Endodermal cell (in vitro differentiated cells): ENCODE measurements around the gene MEIOC. TPM values are rescaled to one million over a fixed set of nuclear protein-coding genes. Genes with fewer than 3 reads are reported as not detected.
"Not testable (repeated sequence)": the region's sequence is repeated elsewhere in the genome, so short reads cannot be mapped to it uniquely, and the experiment has no call there.

Experiments used
- DNase-seq: peaks from one replicate; pipeline ENCODE4 v3.0.0-alpha.2; 2017
- H3K27ac ChIP-seq: 2 replicates; pipeline ENCODE4 v1.5.1; 2013; ENCODE audit warnings: mild to moderate bottlenecking, low read depth, low read length, moderate library complexity
- H3K27me3 ChIP-seq: 2 replicates; pipeline ENCODE4 v1.6.1; 2013; ENCODE audit warnings: mild to moderate bottlenecking, low read length, moderate library complexity; ENCODE audit not compliant: insufficient read depth, control insufficient read depth, poor library complexity, severe bottlenecking
- H3K36me3 ChIP-seq: 2 replicates; pipeline ENCODE4 v1.7.0; 2013; ENCODE audit warnings: mild to moderate bottlenecking, low read length, moderate library complexity; ENCODE audit not compliant: control insufficient read depth, insufficient read depth
- H3K4me1 ChIP-seq: one replicate; pipeline ENCODE4 v1.7.0; 2013; ENCODE audit warnings: low read length; ENCODE audit not compliant: control insufficient read depth, insufficient read depth
- H3K4me3 ChIP-seq: 2 replicates; pipeline ENCODE4 v1.5.1; 2013; ENCODE audit warnings: mild to moderate bottlenecking, low read length, moderate library complexity
- H3K9ac ChIP-seq: 2 replicates; pipeline ENCODE4 v1.6.1; 2013; ENCODE audit warnings: mild to moderate bottlenecking, low read length, moderate library complexity; ENCODE audit not compliant: poor library complexity, severe bottlenecking; ENCODE audit errors: extremely low read depth
- H3K9me3 ChIP-seq: 2 replicates; pipeline ENCODE4 v1.6.1; 2013; ENCODE audit warnings: mild to moderate bottlenecking, low read length, moderate library complexity; ENCODE audit not compliant: control insufficient read depth
- H3K27ac Mint-ChIP-seq: 2 replicates; pipeline ENCODE4 v1.8.0; 2020; ENCODE audit warnings: mixed read lengths
- H3K27me3 Mint-ChIP-seq: 2 replicates; pipeline ENCODE4 v1.8.0; 2021; ENCODE audit warnings: mild to moderate bottlenecking, mixed read lengths; ENCODE audit not compliant: insufficient read depth
- H3K36me3 Mint-ChIP-seq: 2 replicates; pipeline ENCODE4 v1.8.0; 2020; ENCODE audit warnings: low read depth, mixed read lengths
- H3K4me1 Mint-ChIP-seq: 2 replicates; pipeline ENCODE4 v1.8.0; 2020; ENCODE audit warnings: mixed read lengths
- H3K4me3 Mint-ChIP-seq: 2 replicates; pipeline ENCODE4 v1.8.0; 2020; ENCODE audit warnings: mild to moderate bottlenecking, moderate library complexity, mixed read lengths
- H3K9me3 Mint-ChIP-seq: 2 replicates; pipeline ENCODE4 v1.8.0; 2020; ENCODE audit warnings: mild to moderate bottlenecking, mixed read lengths
- CTCF ChIP-seq: fragments of 200-600 bp; sonication (generic); conservative IDR thresholded peaks from 2 replicates; pipeline ENCODE4 v1.5.0; 2021; ENCODE audit warnings: antibody characterized with exemption, mild to moderate bottlenecking
- WGBS, 2 experiments: methylation state at CpG; one replicate each; pipeline versions ENCODE4 v1.1.5 to v1.1.7; 2013; ENCODE audit warnings: missing lambda C conversion rate in 2 of 2, mixed read lengths in 1 of 2; ENCODE audit not compliant: insufficient coverage in 1 of 2, insufficient read length in 1 of 2; 5-methylcytosine and 5-hydroxymethylcytosine counted together
- total RNA-seq, 2 donors: library from RNA; stranded (reverse); fragmentation: NEBNext Ultra II Directional in 1 of 2; extraction: Animal tissue kit (Norgen Biotek cat#: 25700) in 1 of 2; gene quantifications; 2 replicates in 1 of 2; 3 replicates in 1 of 2; pipeline ENCODE4 v1.2.1, GENCODE V29; 2021

The MEIOC gene
- total RNA-seq, 2 donors from 2014 or later: 1.4 to 3.7 TPM

GRCh38 chr17:44630703-44631102 lies 25.6 kb upstream of the MEIOC start:
- Histone ChIP-seq H3K4me3 (no peak overlapping the region), H3K36me3 (no peaks in the 10 kb centered on the region), H3K4me1 (peaks cover 4% of the 10 kb centered on the region), H3K9ac (no peak overlapping the region), H3K27ac (no peak overlapping the region), H3K27me3 (no peaks in the 10 kb centered on the region), H3K9me3 (no peaks in the 10 kb centered on the region)
- Mint-ChIP-seq H3K4me1 (peaks cover 18% of the 10 kb centered on the region), H3K27ac (no peak overlapping the region), H3K36me3 (no peaks in the 10 kb centered on the region), H3K27me3 (no peaks in the 10 kb centered on the region), H3K9me3 (no peaks in the 10 kb centered on the region), H3K4me3 (no peak overlapping the region)
- no peak for TF ChIP-seq CTCF
- no peak for DNase-seq
- WGBS, 2 experiments: 96 to 98% methylated on average over 3 to 4 of the region's 4 CpGs

- Mint-ChIP-seq H3K4me3 (no peak overlapping the region), H3K27me3 (peaks cover 2% of the 10 kb centered on the region), H3K9me3 (no peaks in the 10 kb centered on the region), H3K27ac (no peak overlapping the region), H3K36me3 (no peaks in the 10 kb centered on the region), H3K4me1 (peaks cover 2% of the 10 kb centered on the region)
- Histone ChIP-seq H3K27me3 (no peaks in the 10 kb centered on the region), H3K36me3 (no peaks in the 10 kb centered on the region), H3K27ac (no peak overlapping the region), H3K9me3 (no peaks in the 10 kb centered on the region), H3K9ac (no peak overlapping the region), H3K4me3 (no peak overlapping the region), H3K4me1 (no peaks in the 10 kb centered on the region)
- WGBS, 2 experiments: 71 to 76% methylated on average over 7 to 8 of the region's 8 CpGs
- DNase-seq: no peak
- TF ChIP-seq CTCF: no peak
Observed at GRCh38 chr17:44633998-44634397, 22.3 kb upstream of the MEIOC start.

GRCh38 chr17:44634401-44634800 lies 21.9 kb upstream of the MEIOC start:
- H3K36me3 ChIP-seq, H3K27me3 ChIP-seq, H3K27ac Mint-ChIP-seq, H3K4me1 ChIP-seq, H3K27ac ChIP-seq, DNase-seq, H3K36me3 Mint-ChIP-seq, H3K4me1 Mint-ChIP-seq, H3K9me3 ChIP-seq, H3K4me3 ChIP-seq, H3K9ac ChIP-seq, H3K9me3 Mint-ChIP-seq, H3K27me3 Mint-ChIP-seq, H3K4me3 Mint-ChIP-seq: not testable (repeated sequence)
- WGBS, 2 experiments: 65 to 92% methylated on average over 2 to 4 of the region's 4 CpGs

GRCh38 chr17:44636562-44636961 lies 19.7 kb upstream of the MEIOC start:
- Mint-ChIP-seq H3K27me3 (peaks cover 2% of the 10 kb centered on the region), H3K4me1 (no peaks in the 10 kb centered on the region), H3K9me3 (no peaks in the 10 kb centered on the region), H3K36me3 (no peaks in the 10 kb centered on the region), H3K4me3 (no peak overlapping the region), H3K27ac (no peak overlapping the region)
- Histone ChIP-seq H3K9me3 (no peaks in the 10 kb centered on the region), H3K27ac (no peak overlapping the region), H3K9ac (no peak overlapping the region), H3K27me3 (peaks cover 3% of the 10 kb centered on the region), H3K4me1 (no peaks in the 10 kb centered on the region), H3K4me3 (no peak overlapping the region), H3K36me3 (no peaks in the 10 kb centered on the region)
- TF ChIP-seq CTCF: peak; percentile 65
- WGBS, 2 experiments: 60 to 64% methylated on average over 1 of the region's 1 CpG
- no peak for DNase-seq
